Heart left ventricle (tissue), 13 donors: ENCODE measurements around the gene PDCD2L.
"Not testable (repeated sequence)": the region's sequence is repeated elsewhere in the genome, so short reads cannot be mapped to it uniquely, and the experiment has no call there.

Experiments
- CTCF ChIP-seq, 12 donors: fragments of 200-600 bp; sonication (generic) in 4 of 12; IDR thresholded peaks; one replicate each; pipeline versions ENCODE4 v1.5.0 to v1.8.0; 2018 to 2022; ENCODE audit warnings: antibody characterized with exemption in 12 of 12, mild to moderate bottlenecking in 5 of 12
- POLR2A ChIP-seq, 2 donors: fragments of 450-650 bp; IDR thresholded peaks; one replicate each; pipeline ENCODE4 v1.6.1; 2017; ENCODE audit warnings: antibody characterized with exemption in 2 of 2, mild to moderate bottlenecking in 2 of 2, moderate library complexity in 2 of 2
- donor health status: ischemic (EF 13 %, LVEDD 7.1; RV severe dilation, severe dysfunction).
- donor health status: DM: no; HTN: yes; CAD: no.
- donor health status: DM: no; HTN: no; CAD: no.
- donor health status: ischemic (EF 25% LVEDD 6.9; RV normal size, moderate dysfunction).
- donor health status: ischemic (EF 25% LVEDD 5.7; RV mildly dilated, moderate dysfunction).
- donor health status: ischemic (EF 35%, LVEDD 5.7; RV mildly dilated, moderate dysfunction).
- donor health status: nonischemic (EF 11% LVEDD 7.7; RV severe dilation, severe dysfunction).
- donor health status: DM: yes; HTN: yes; CAD: no.
- donor health status: PGD.
- donor health status: ischemic (EF 29% LVEDD 5.4; RV normal size, mild dysfunction).
- donor health status: nonischemic (EF 23%, LVEDD 6.1; RV moderate dilation, normal function).

GRCh38 chr19:34369166-34369565 is 35.0 kb upstream of the PDCD2L start:
- not testable (repeated sequence) for TF ChIP-seq CTCF, POLR2A (IDR thresholded peaks at IDR 0.05)
